Left cardiac atrium (tissue), 4 donors: ENCODE measurements around the gene CRPPA. TPM values are rescaled to one million over a fixed set of nuclear protein-coding genes. Genes with fewer than 3 reads are reported as not detected.
"Not testable (repeated sequence)": the region's sequence is repeated elsewhere in the genome, so short reads cannot be mapped to it uniquely, and the experiment has no call there.

Experiments used
- ATAC-seq, 2 donors: fragments of 200-7000 bp; cut with Tn5 transposase; one replicate each; pipeline ENCODE4 v1.9.1; 2020; ENCODE audit warnings: mild to moderate bottlenecking in 2 of 2, moderate library complexity in 2 of 2
- DNase-seq: peaks from one replicate; pipeline ENCODE4 v3.0.0-alpha.2; 2020
- intact Hi-C, 2 donors: fragments of 100-400 bp; cut with DNase I; formaldehyde crosslinking; loops; one replicate each; pipeline versions ENCODE4 v1.14.1 to v1.15.1; 2022 to 2023
- long read RNA-seq: library from polyadenylated mRNA; unstranded; transcript quantifications from one replicate; pipeline ENCODE4 v2.0.0, GENCODE V29; 2021
- total RNA-seq, 2 donors: library from RNA; stranded (reverse); fragmentation: NEBNext Ultra II Directional; extraction: Animal tissue kit (Norgen Biotek cat#: 25700); gene quantifications; one replicate each; pipeline ENCODE4 v1.2.1, GENCODE V29; 2021
- donor health status: DM: no; HTN: yes; CAD: no.
- donor health status: DM: no; HTN: yes; CAD: no; lungs with severe emphysema.
- donor health status: DM: yes; HTN: yes; CAD: no.
- donor health status: Dilated cardiomyopathy.

The CRPPA gene
- total RNA-seq, result 1 to 10 TPM; 6.0 to 7.9 TPM
- long read RNA-seq, partial matches to known transcripts, result 0 of 2 reads
- long read RNA-seq, other reads (novel, unspliced or antisense), result 2 of 2 reads

- peak; percentile 71 to 72 for ATAC-seq
These were observed at the start of gene CRPPA for GRCh38 chr7:16421333-16422102. CRPPA (minus strand) TSS chr7:16421538; CDS start chr7:16421322, 216 bp downstream.

DNA sequence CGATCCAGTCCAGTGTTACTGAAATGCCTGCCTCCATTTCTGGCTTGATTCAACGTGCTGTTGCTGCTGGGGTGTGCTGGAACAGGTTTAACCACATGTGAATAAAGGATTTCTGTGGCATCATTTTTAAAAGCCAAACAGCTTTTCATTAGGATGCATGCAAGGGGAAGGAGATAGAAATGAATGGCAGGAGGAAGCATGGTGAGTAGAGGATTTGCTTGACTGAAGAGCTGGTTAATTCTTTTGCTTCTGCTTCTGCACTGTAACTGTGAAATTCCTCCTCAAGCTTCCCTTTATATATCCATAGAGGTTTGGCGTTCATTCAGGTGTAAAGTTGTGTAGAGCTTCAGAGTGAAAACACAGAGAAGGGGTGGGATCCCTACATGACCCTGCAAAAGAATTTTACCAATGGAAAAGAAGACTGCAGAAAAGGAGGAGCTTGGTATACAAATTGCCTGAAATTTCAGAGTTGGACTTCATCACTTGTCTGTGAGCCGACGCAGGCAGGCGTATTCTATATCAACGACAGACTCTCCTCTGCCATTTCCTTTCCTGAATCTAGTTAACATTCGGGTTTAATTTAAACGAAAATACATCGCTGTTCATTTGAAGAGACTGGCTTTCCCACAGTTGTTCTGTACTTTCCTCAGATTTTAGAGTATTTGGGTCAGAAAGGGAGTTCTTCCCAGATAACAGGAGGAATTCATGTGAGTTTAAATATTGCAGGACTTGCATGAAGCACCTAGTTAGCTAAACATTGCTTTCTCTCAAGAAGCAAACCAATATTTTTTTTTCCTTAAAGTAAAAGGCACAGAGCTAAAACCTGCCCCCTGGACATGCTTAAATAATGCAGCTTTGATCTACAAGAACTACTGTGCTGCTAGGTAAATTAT lies 44.4 kb upstream of the CRPPA start, which contains the start of gene SOSTDC1:
TSS of gene SOSTDC1 (minus strand) at position 270 of the 893 bp plus-strand sequence. CDS start at position 200, 70 bp downstream.
- no peak for DNase-seq
- peak; percentile 63 to 89 for ATAC-seq
- intact Hi-C loops, result loop anchor here in 1 of 2 donors (10.0 kb wide), 1 partner anchor 99 kb away; no protein-coding TSS in a partner anchor

More at GRCh38 chr7:16421333-16422102, at the start of gene CRPPA:
- intact Hi-C loops, result loop anchor here (10.0 kb wide), 1 partner anchor 307 kb away; no protein-coding TSS in a partner anchor
- DNase-seq, result peak; percentile 52

- no peak for ATAC-seq
- DNase-seq, result no peak
- intact Hi-C loops, result loop anchor here in 1 of 2 donors (10.0 kb wide), 1 partner anchor 101 kb away; no protein-coding TSS in a partner anchor
These were observed 42.8 kb upstream of the CRPPA start for GRCh38 chr7:16463949-16464715.

GRCh38 chr7:16463520-16463919 lies 42.2 kb upstream of the CRPPA start:
- no peak for ATAC-seq
- intact Hi-C loops, result loop anchor here in 1 of 2 donors (10.0 kb wide), 1 partner anchor 101 kb away; no protein-coding TSS in a partner anchor
- DNase-seq, result no peak

DNA sequence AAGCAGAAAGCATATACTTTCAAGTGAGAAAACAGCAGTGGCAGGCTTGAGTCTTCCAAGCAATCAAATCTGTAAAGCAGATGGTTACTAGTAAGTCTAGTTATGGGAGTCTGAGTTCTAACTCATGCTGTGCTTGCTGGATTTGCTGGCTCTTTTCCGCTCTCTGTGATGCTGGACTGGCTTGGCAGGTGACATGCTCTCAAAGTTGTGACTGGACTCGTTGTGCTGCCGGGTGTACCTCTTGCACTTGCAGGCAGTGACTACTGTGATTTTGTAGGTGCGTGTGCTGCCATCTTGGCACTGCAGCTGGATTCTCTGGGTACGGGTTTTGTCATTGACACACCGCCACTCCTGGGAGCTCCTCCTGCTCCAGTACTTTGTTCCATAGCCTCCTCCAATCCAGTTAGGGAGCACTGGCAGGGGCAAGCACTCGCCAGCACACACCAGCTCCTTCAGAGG lies 41.1 kb upstream of the CRPPA start:
- intact Hi-C loops, result loop anchor here in 1 of 2 donors (10.0 kb wide), 1 partner anchor 102 kb away; no protein-coding TSS in a partner anchor
- ATAC-seq, result peak in 1 of 2 donors; percentile 56
- no peak for DNase-seq

DNA sequence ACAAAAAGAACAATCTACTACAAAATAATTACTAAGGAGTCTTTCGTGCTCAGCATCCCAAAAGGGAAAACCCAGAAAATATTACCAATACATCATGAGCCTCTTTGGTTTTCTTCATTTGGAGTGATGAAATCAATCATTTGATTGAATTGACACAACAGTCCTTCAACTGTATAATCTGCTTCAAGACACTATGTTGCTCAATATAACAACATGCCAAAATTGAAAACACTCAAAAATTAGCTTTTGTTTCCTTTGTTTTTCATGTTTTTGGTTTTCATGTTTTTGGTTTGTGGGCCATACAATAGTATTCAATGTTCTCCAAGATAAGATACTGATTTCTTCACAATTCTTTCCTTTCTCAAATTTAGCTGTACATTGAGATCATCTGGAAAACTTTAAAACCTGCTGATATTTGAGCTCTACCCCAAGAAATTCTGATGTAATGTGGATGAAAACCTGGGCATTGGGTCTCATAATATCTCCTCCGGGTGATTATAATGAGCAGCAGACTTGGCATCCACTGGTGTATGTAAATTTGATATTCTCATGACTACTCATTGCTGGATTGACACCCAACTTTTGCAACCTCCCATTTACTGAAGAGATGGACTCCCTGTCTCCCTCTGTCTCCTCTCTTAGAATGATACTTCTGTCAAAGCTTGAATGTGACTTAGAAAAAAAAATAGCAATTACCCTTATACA lies 39.6 kb upstream of the CRPPA start:
- intact Hi-C loops, result loop anchor here in 1 of 2 donors (10.0 kb wide), 1 partner anchor 104 kb away; no protein-coding TSS in a partner anchor
- no peak for ATAC-seq
- no peak for DNase-seq

- ATAC-seq, intact Hi-C loops, DNase-seq: not testable (repeated sequence)
These were observed 35.0 kb upstream of the CRPPA start for GRCh38 chr7:16456303-16456702.

- DNase-seq (no peak), ATAC-seq (no peak)
- intact Hi-C loops, result no loop called here
These were observed 34.3 kb upstream of the CRPPA start for GRCh38 chr7:16455591-16455990.

DNA sequence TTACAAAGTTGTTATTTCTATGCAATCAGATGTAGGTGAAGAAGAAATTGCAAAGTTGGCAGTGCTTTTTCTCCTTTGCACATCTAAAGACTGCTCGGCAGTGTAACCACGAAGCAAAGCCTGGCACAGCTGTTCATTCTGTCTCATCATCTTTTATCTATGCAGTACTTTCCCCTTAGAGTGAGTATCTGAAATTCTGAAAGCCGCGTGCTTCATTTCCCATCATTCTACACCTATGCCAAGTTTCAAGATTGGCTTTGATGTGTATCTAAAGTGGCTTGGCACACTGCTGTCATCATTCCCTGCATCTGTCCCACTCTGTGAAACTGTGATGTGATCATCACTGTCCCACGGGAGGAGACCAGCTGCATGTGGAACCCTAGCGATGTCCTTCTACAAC lies 29.0 kb upstream of the CRPPA start:
- intact Hi-C loops, result no loop called here
- DNase-seq (no peak), ATAC-seq (no peak)

GRCh38 chr7:16447876-16448275 lies 26.5 kb upstream of the CRPPA start:
- intact Hi-C loops, result no loop called here
- DNase-seq (no peak), ATAC-seq (no peak)

DNA sequence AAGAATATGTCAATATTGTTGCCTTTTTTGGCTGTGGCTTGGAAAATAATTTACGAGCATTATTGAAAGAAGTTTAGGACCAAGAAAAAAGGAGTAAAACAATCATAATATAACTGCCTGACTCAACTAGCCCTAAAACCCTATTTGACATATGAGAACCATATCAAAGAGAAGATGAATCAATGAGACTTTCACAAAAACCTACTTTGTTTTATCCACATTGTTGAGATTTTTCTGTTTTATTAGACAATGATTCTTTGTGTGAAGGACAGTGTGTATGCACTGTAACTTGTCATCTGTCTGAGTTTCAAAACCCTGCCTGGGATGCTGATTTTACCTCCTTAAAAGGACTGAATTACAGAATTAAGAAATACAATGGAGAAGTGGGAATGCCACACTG lies 25.2 kb upstream of the CRPPA start:
- DNase-seq (no peak), ATAC-seq (no peak)
- intact Hi-C loops, result no loop called here

DNA sequence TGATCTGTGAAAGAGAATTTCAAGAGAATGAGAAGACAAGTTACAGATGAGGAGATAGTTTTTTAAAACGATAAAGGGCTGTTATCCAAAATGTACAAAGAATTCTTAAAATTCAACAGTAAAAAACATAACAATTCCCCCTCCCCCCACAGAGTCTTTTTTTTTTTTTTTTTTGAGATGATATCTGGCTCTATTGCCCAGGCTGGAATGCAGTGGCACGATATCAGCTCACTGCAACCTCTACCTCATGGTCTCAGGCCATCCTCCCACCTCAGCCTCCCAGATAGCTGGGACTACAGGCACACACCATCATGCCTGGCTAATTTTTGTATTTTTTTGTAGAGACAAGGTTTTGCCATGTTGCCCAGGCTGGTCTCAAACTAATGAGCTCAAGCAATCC lies 22.5 kb upstream of the CRPPA start:
- DNase-seq, intact Hi-C loops, ATAC-seq: not testable (repeated sequence)

DNA sequence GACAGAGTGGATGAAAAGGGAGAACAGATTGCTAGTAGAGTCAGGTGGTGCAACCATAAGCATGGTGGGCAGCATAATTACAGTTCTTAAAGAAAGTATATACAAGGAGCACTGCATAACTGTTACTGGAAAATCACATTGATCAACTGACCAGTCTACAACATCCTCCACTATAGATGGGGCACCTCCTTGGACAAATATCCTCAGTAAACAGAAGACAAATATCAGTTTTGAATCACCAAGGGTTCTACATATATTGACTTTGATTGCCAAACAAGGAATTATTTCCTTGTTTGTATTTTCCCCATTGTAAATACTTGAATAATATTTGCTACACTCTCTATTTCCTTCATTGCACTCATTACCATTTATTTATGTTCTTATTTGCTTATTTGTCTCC lies 17.6 kb upstream of the CRPPA start:
- ATAC-seq, result no peak
- no peak for DNase-seq
- intact Hi-C loops, result loop anchor here in 1 of 2 donors (10.0 kb wide), 1 partner anchor 126 kb away; no protein-coding TSS in a partner anchor

- no peak for ATAC-seq
- intact Hi-C loops, result loop anchor here in 1 of 2 donors (10.0 kb wide), 1 partner anchor 128 kb away; no protein-coding TSS in a partner anchor
These were observed 15.0 kb upstream of the CRPPA start for GRCh38 chr7:16436306-16436705.

DNA sequence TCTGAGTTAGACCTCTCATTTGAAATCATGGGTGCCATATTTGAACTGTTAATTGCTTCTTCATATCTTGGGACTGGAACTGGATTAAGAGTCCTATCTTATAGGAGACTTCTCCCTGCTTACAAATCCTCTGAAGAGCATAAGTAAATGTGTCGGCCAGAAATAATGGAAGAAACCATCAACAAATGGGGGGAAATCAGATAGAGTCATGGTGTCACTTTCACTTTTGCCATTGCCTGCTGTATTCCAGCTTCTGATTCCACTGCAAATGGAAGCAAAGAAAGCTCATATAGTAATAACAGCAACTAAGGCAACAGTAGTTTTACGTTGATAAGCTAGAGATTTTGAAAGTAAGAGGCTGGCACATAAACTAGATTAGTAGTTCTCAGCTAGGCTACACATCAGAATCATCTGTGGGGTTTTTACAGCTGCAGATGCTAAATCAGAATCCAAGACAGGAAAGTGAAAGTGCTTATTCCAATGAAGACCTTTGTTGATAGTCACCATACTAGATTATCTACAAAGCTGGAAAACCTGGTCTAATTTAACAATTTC lies 12.3 kb upstream of the CRPPA start:
- intact Hi-C loops, result loop anchor here (2.0 to 10.0 kb wide), 2 partner anchors 127 to 131 kb away; no protein-coding TSS in a partner anchor
- no peak for ATAC-seq
- no peak for DNase-seq

More at GRCh38 chr7:16436306-16436705, 15.0 kb upstream of the CRPPA start:
- no peak for DNase-seq

GRCh38 chr7:16432425-16432731 lies 11.0 kb upstream of the CRPPA start:
- intact Hi-C loops, result loop anchor here (2.0 to 10.0 kb wide), 2 partner anchors 128 to 132 kb away; no protein-coding TSS in a partner anchor
- DNase-seq (no peak), ATAC-seq (no peak)
